HepG2 (cell line): Measurements from ENCODE around the gene PODN. TPM values are rescaled to one million over a fixed set of nuclear protein-coding genes. Genes with fewer than 3 reads are reported as not detected.

Experiments
- EP300 ChIP-seq, 3 experiments: sonication (generic) in 1 of 3; formaldehyde crosslinking in 1 of 3; IDR thresholded peaks; 2 replicates each; pipeline versions ENCODE4 v1.5.1 to v1.6.1; 2011 to 2020; ENCODE audit warnings: low read depth in 2 of 3, low read length in 2 of 3, borderline replicate concordance in 1 of 3, improper control_type of control experiment in 1 of 3, mild to moderate bottlenecking in 1 of 3, missing genetic modification reagents in 1 of 3, moderate library complexity in 1 of 3
- FOXA3 ChIP-seq: IDR thresholded peaks from 2 replicates; pipeline ENCODE4 v1.6.1; 2016; ENCODE audit warnings: missing genetic modification reagents, missing compliant biosample characterization
- FOXJ3 ChIP-seq: sonication (generic); formaldehyde crosslinking; IDR thresholded peaks from 2 replicates; pipeline ENCODE4 v1.4.0; 2020; ENCODE audit warnings: missing genetic modification reagents, mild to moderate bottlenecking, borderline replicate concordance
- KDM2A ChIP-seq: sonication (generic); formaldehyde crosslinking; IDR thresholded peaks from 2 replicates; pipeline ENCODE4 v1.4.0; 2020; ENCODE audit warnings: low read depth, missing genetic modification reagents, borderline replicate concordance
- MED1 ChIP-seq: sonication (generic); formaldehyde crosslinking; IDR thresholded peaks from 2 replicates; pipeline ENCODE4 v1.4.0; 2020; ENCODE audit warnings: missing genetic modification reagents
- NKX3-1 ChIP-seq: sonication (generic); formaldehyde crosslinking; IDR thresholded peaks from 2 replicates; pipeline ENCODE4 v1.5.0; 2020; ENCODE audit warnings: missing genetic modification reagents
- ONECUT2 ChIP-seq: sonication (generic); formaldehyde crosslinking; IDR thresholded peaks from 2 replicates; pipeline ENCODE4 v1.4.0; 2020; ENCODE audit warnings: missing genetic modification reagents
- SAP130 ChIP-seq: IDR thresholded peaks from 2 replicates; pipeline ENCODE4 v1.6.1; 2016; ENCODE audit warnings: low read depth
- TAF15 ChIP-seq: fragments of 200-400 bp; formaldehyde crosslinking; IDR thresholded peaks from one replicate; pipeline ENCODE4 v1.6.1; 2018; ENCODE audit warnings: mild to moderate bottlenecking, low read depth, low read length; ENCODE audit not compliant: poor library complexity, severe bottlenecking
- ZNF33B ChIP-seq: sonication (generic); formaldehyde crosslinking; IDR thresholded peaks from 2 replicates; pipeline ENCODE4 v1.5.1; 2020; ENCODE audit warnings: mild to moderate bottlenecking, missing genetic modification reagents
- ZNF468 ChIP-seq: sonication (generic); formaldehyde crosslinking; IDR thresholded peaks from 2 replicates; pipeline ENCODE4 v1.8.0; 2022; ENCODE audit warnings: mild to moderate bottlenecking, moderate library complexity, missing genetic modification reagents
- ZNF564 ChIP-seq: sonication (generic); formaldehyde crosslinking; IDR thresholded peaks from 2 replicates; pipeline ENCODE4 v1.8.1; 2023; ENCODE audit warnings: mild to moderate bottlenecking, missing genetic modification reagents
- ZNF607 ChIP-seq: sonication (generic); formaldehyde crosslinking; IDR thresholded peaks from 2 replicates; pipeline ENCODE4 v1.5.1; 2020; ENCODE audit warnings: missing genetic modification reagents, mild to moderate bottlenecking, borderline replicate concordance
- ZNF737 ChIP-seq: sonication (generic); formaldehyde crosslinking; IDR thresholded peaks from 2 replicates; pipeline ENCODE4 v1.5.0; 2020; ENCODE audit warnings: missing genetic modification reagents, mild to moderate bottlenecking, borderline replicate concordance
- ZNF777 ChIP-seq: sonication (generic); formaldehyde crosslinking; IDR thresholded peaks from 2 replicates; pipeline ENCODE4 v1.4.0; 2020; ENCODE audit warnings: missing genetic modification reagents
- ZNF782 ChIP-seq: sonication (generic); formaldehyde crosslinking; IDR thresholded peaks from 2 replicates; pipeline ENCODE4 v1.4.0; 2020; ENCODE audit warnings: missing genetic modification reagents, mild to moderate bottlenecking, borderline replicate concordance
- ZNF891 ChIP-seq: sonication (generic); formaldehyde crosslinking; IDR thresholded peaks from 2 replicates; pipeline ENCODE4 v1.5.0; 2020; ENCODE audit warnings: mild to moderate bottlenecking, missing genetic modification reagents
- ZSCAN20 ChIP-seq: sonication (generic); formaldehyde crosslinking; IDR thresholded peaks from 2 replicates; pipeline ENCODE4 v1.4.0; 2020; ENCODE audit warnings: missing genetic modification reagents, mild to moderate bottlenecking, borderline replicate concordance
- polyA plus RNA-seq, 8 experiments: library from polyadenylated mRNA; depleted of rRNA in 3 of 8; stranded (reverse) in 7 of 8; unstranded in 1 of 8; fragments of >200 nt; fragmentation: Illumina TruSeq in 4 of 8; extraction: Trizol in 4 of 8; gene quantifications; 2 replicates each; pipeline versions ENCODE4 v1.2.1 to v1.2.3, GENCODE V29; 2011 to 2016; ENCODE audit warnings: low read depth in 4 of 8, missing spikeins in 1 of 8, mixed read lengths in 1 of 8; ENCODE audit not compliant: insufficient read depth in 1 of 8
- total RNA-seq, 5 experiments: library from RNA; depleted of rRNA; stranded (reverse); fragments of >200 nt; fragmentation: Illumina TruSeq; extraction: Trizol; gene quantifications; 2 replicates each; pipeline ENCODE4 v1.2.3, GENCODE V29; 2016; ENCODE audit warnings: low read depth in 1 of 5
- TF ChIP-seq, protein P1 (sequence below): sonication (generic); formaldehyde crosslinking; IDR thresholded peaks from 2 replicates; pipeline ENCODE4 v1.5.1; 2020; ENCODE audit warnings: mild to moderate bottlenecking, missing genetic modification reagents, borderline replicate concordance
- TF ChIP-seq, protein P2 (sequence below): sonication (generic); formaldehyde crosslinking; IDR thresholded peaks from 2 replicates; pipeline ENCODE4 v1.4.0; 2020; ENCODE audit warnings: missing genetic modification reagents
- TF ChIP-seq, protein P3 (sequence below): IDR thresholded peaks from 2 replicates; pipeline ENCODE4 v1.6.1; 2016; ENCODE audit warnings: missing genetic modification reagents, missing compliant biosample characterization

Gene PODN
- total and polyA plus RNA-seq, 2 of the 13 experiments (the other 11 are each of a cell fraction or from before 2014, with no cell fraction given): 0.13 TPM; not detected in 1

DNA sequence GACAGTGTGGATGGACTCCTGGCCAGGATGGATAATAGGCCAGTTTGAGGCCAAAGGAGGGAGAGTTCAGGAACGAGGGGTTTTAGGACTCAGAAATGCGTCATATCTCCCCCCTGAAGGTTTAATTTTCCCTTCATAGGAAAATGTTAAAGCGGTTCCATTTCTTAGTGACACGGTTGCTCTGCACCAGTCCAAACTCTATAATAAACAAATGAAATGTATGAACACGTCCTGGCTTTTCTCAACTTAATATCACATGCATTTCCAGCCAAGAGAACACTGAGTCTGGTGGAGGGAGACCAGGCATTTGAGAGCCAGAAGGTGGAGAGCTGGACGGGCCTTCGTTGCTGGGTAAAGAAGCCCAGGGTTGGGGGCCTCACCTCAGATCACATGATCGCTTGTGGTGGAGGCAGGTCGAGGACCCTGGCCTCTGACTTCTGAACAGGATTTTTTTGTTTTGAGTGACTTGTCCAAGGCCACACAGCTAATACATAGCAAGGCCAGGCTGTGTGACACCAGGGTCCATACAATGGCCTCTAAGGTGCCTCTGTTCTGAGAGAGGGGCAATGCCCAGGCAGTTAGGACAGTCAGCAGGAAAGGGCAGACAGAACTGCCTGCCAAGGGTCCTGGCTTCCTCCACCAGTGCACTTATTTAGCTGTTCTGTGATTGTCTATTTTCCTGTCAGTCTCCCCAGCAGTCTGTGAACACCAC is 69.0 kb downstream of the PODN start (continued):
- TF ChIP-seq, protein P1, sequence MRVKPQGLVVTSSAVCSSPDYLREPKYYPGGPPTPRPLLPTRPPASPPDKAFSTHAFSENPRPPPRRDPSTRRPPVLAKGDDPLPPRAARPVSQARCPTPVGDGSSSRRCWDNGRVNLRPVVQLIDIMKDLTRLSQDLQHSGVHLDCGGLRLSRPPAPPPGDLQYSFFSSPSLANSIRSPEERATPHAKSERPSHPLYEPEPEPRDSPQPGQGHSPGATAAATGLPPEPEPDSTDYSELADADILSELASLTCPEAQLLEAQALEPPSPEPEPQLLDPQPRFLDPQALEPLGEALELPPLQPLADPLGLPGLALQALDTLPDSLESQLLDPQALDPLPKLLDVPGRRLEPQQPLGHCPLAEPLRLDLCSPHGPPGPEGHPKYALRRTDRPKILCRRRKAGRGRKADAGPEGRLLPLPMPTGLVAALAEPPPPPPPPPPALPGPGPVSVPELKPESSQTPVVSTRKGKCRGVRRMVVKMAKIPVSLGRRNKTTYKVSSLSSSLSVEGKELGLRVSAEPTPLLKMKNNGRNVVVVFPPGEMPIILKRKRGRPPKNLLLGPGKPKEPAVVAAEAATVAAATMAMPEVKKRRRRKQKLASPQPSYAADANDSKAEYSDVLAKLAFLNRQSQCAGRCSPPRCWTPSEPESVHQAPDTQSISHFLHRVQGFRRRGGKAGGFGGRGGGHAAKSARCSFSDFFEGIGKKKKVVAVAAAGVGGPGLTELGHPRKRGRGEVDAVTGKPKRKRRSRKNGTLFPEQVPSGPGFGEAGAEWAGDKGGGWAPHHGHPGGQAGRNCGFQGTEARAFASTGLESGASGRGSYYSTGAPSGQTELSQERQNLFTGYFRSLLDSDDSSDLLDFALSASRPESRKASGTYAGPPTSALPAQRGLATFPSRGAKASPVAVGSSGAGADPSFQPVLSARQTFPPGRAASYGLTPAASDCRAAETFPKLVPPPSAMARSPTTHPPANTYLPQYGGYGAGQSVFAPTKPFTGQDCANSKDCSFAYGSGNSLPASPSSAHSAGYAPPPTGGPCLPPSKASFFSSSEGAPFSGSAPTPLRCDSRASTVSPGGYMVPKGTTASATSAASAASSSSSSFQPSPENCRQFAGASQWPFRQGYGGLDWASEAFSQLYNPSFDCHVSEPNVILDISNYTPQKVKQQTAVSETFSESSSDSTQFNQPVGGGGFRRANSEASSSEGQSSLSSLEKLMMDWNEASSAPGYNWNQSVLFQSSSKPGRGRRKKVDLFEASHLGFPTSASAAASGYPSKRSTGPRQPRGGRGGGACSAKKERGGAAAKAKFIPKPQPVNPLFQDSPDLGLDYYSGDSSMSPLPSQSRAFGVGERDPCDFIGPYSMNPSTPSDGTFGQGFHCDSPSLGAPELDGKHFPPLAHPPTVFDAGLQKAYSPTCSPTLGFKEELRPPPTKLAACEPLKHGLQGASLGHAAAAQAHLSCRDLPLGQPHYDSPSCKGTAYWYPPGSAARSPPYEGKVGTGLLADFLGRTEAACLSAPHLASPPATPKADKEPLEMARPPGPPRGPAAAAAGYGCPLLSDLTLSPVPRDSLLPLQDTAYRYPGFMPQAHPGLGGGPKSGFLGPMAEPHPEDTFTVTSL (CRISPR knock-in tag): peak; percentile 13; the same call in 1 of the 2 replicates
- TF ChIP-seq ZNF777 (CRISPR knock-in tag) (no peak), ZNF607 (CRISPR knock-in tag) (0 out of 2 replicates have a peak, but pooled peaks have one; percentile 10), ZNF782 (CRISPR knock-in tag) (no peak), ZNF891 (CRISPR knock-in tag) (no peak), FOXA3 (CRISPR knock-in tag) (0 out of 2 replicates have a peak, but pooled peaks have one; percentile 26), ZSCAN20 (0 out of 2 replicates have a peak, but pooled peaks have one; percentile 66), ZNF468 (CRISPR knock-in tag) (no peak), FOXJ3 (CRISPR knock-in tag) (peak; percentile 52; the same call in 1 of the 2 replicates), ZNF737 (CRISPR knock-in tag) (no peak), ZNF33B (CRISPR knock-in tag) (no peak), KDM2A (CRISPR knock-in tag) (0 out of 2 replicates have a peak, but pooled peaks have one; percentile 47), SAP130 (CRISPR knock-in tag) (peak; percentile 42), TAF15 (no peak), ONECUT2 (no peak), NKX3-1 (no peak), EP300 (IDR thresholded peaks at IDR 0.05; ENCODE audit: low read depth in 2 of 2, low read length in 2 of 2) (peak in 1 of 2 experiments; percentile 72; a peak in 1 of 4 replicates), EP300 (CRISPR knock-in tag; IDR thresholded peaks at IDR 0.05; ENCODE audit: borderline replicate concordance) (no peak), ZNF564 (CRISPR knock-in tag) (no peak), MED1 (peak; percentile 69)
- TF ChIP-seq, protein P2, sequence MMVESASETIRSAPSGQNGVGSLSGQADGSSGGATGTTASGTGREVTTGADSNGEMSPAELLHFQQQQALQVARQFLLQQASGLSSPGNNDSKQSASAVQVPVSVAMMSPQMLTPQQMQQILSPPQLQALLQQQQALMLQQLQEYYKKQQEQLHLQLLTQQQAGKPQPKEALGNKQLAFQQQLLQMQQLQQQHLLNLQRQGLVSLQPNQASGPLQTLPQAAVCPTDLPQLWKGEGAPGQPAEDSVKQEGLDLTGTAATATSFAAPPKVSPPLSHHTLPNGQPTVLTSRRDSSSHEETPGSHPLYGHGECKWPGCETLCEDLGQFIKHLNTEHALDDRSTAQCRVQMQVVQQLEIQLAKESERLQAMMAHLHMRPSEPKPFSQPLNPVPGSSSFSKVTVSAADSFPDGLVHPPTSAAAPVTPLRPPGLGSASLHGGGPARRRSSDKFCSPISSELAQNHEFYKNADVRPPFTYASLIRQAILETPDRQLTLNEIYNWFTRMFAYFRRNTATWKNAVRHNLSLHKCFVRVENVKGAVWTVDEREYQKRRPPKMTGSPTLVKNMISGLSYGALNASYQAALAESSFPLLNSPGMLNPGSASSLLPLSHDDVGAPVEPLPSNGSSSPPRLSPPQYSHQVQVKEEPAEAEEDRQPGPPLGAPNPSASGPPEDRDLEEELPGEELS (CRISPR knock-in tag): 0 out of 2 replicates have a peak, but pooled peaks have one; percentile 22
- TF ChIP-seq, protein P3, sequence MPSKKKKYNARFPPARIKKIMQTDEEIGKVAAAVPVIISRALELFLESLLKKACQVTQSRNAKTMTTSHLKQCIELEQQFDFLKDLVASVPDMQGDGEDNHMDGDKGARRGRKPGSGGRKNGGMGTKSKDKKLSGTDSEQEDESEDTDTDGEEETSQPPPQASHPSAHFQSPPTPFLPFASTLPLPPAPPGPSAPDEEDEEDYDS: 0 out of 2 replicates have a peak, but pooled peaks have one; percentile 5
